HG03108 (cell line): ENCODE measurements around the gene LCE3E.

ENCODE experiments used
- ATAC-seq: cut with Tn5 transposase; IDR thresholded peaks from one replicate; pipeline ENCODE4 v1.9.1; 2021; ENCODE audit warnings: moderate library complexity; ENCODE audit not compliant: unreplicated experiment

Gene LCE3E

GRCh38 chr1:152517237-152517811 is 49.3 kb downstream of the LCE3E start:
- ATAC-seq: no peak

GRCh38 chr1:152516082-152516481 is 50.5 kb downstream of the LCE3E start:
- no peak for ATAC-seq
